ENCODE measurements around the gene F2RL3. TPM values are rescaled to one million over a fixed set of nuclear protein-coding genes. Genes with fewer than 3 reads are reported as not detected.

Gene F2RL3
- total RNA-seq, 2 experiments from 2014 or later = not detected

GRCh38 chr19:16897856-16898161, 9.0 kb downstream of the F2RL3 start:
- peaks cover 45% of the 10 kb centered on the region for H3K27me3 Mint-ChIP-seq
- H3K27me3 ChIP-seq (ENCODE audit: control insufficient read depth in 1 of 2, insufficient read depth in 2 of 2, low read length in 2 of 2) = peaks cover 3 to 17% of the 10 kb centered on the region in 2 experiments
- H3K4me3 ChIP-seq (ENCODE audit: low read length) = peak overlapping the region; percentile 51
- H3K9me3 Mint-ChIP-seq = no peaks in the 10 kb centered on the region
- H3K9me3 ChIP-seq (ENCODE audit: control insufficient read depth in 1 of 2, insufficient read depth in 1 of 2, low read length in 2 of 2) = peaks cover 0 to 4% of the 10 kb centered on the region in 2 experiments
- H3K4me1 ChIP-seq (ENCODE audit: insufficient read depth, low read length) = peaks cover 46% of the 10 kb centered on the region
- ChIA-PET POLR2A (no interaction called here), CTCF (no interaction called here)
- TF ChIP-seq, protein P1, sequence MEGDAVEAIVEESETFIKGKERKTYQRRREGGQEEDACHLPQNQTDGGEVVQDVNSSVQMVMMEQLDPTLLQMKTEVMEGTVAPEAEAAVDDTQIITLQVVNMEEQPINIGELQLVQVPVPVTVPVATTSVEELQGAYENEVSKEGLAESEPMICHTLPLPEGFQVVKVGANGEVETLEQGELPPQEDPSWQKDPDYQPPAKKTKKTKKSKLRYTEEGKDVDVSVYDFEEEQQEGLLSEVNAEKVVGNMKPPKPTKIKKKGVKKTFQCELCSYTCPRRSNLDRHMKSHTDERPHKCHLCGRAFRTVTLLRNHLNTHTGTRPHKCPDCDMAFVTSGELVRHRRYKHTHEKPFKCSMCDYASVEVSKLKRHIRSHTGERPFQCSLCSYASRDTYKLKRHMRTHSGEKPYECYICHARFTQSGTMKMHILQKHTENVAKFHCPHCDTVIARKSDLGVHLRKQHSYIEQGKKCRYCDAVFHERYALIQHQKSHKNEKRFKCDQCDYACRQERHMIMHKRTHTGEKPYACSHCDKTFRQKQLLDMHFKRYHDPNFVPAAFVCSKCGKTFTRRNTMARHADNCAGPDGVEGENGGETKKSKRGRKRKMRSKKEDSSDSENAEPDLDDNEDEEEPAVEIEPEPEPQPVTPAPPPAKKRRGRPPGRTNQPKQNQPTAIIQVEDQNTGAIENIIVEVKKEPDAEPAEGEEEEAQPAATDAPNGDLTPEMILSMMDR (IDR thresholded peaks at IDR 0.05) = no peak
- peak overlapping the region; percentile 67 for H3K4me3 Mint-ChIP-seq
- intact Hi-C loops (cut with DNase I, micrococcal nuclease) = no loop called here
- H3K27ac Mint-ChIP-seq = no peak overlapping the region
- no peak overlapping the region for H3K27ac ChIP-seq (ENCODE audit: low read depth in 1 of 2, low read length in 2 of 2)
- ATAC-seq (ENCODE audit: poor library complexity) (peak; percentile 23), DNase-seq (peak in 3 of 14 experiments; percentile 11 to 63 (median 31))
- no peaks in the 10 kb centered on the region for H3K36me3 ChIP-seq (ENCODE audit: insufficient read depth, low read length)
- H3K36me3 Mint-ChIP-seq (ENCODE audit: low read depth) = no peaks in the 10 kb centered on the region
- peaks cover 7% of the 10 kb centered on the region for H3K4me1 Mint-ChIP-seq (ENCODE audit: low read depth)

- peak in 1 of 14 experiments; percentile 7 for DNase-seq
- Histone ChIP-seq H3K36me3 (ENCODE audit: insufficient read depth, low read length) (no peaks in the 10 kb centered on the region), H3K4me3 (ENCODE audit: low read length) (no peak overlapping the region), H3K4me1 (ENCODE audit: insufficient read depth, low read length) (peaks cover 40% of the 10 kb centered on the region), H3K27ac (ENCODE audit: low read depth in 1 of 2, low read length in 2 of 2) (no peak overlapping the region), H3K27me3 (ENCODE audit: control insufficient read depth in 1 of 2, insufficient read depth in 2 of 2, low read length in 2 of 2) (peaks cover 0 to 11% of the 10 kb centered on the region in 2 experiments), H3K9me3 (ENCODE audit: control insufficient read depth in 1 of 2, insufficient read depth in 1 of 2, low read length in 2 of 2) (peaks cover 0 to 3% of the 10 kb centered on the region in 2 experiments)
- intact Hi-C loops (cut with DNase I, micrococcal nuclease) = no loop called here
- peaks cover 7% of the 10 kb centered on the region for H3K4me1 Mint-ChIP-seq (ENCODE audit: low read depth)
- ChIA-PET CTCF (no interaction called here), POLR2A (no interaction called here)
- H3K9me3 Mint-ChIP-seq = no peaks in the 10 kb centered on the region
- H3K36me3 Mint-ChIP-seq (ENCODE audit: low read depth) = no peaks in the 10 kb centered on the region
- H3K27me3 Mint-ChIP-seq = peaks cover 38% of the 10 kb centered on the region
- TF ChIP-seq, protein P1 (IDR thresholded peaks at IDR 0.05) = no peak
- peak overlapping the region; percentile 67 for H3K4me3 Mint-ChIP-seq
- no peak for ATAC-seq (ENCODE audit: poor library complexity)
- no peak overlapping the region for H3K27ac Mint-ChIP-seq
These were observed 9.7 kb downstream of the F2RL3 start for GRCh38 chr19:16898361-16899015.

DNA sequence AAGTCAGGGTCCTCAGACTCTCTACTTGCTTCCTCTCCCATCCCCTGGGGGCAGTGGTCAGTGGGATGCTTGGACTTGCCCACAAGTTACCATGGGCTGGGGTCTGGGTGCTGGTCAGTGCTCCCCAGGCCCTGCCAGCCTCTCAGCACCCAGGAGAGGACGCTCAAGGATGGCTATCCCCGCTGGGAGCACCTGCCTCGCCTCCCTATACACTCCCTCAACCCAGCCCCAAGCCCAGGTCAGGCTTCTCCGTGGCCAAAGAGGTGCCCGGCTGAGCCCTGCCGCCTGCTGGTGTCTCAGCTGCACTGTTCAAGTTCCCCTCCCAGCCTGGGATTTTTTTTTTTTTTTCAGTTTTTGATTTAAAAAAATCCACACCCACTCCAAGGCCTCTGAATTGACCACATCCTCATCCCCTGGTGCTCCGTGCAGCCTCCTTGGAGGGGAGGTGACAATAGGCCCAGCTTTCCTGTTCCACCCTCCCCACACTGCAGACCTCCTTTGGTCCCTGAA, 10.8 kb downstream of the F2RL3 start:
- ChIA-PET POLR2A (no interaction called here), CTCF (no interaction called here)
- no peak overlapping the region for H3K27ac ChIP-seq (ENCODE audit: low read depth in 1 of 2, low read length in 2 of 2)
- H3K36me3 ChIP-seq (ENCODE audit: insufficient read depth, low read length) = no peaks in the 10 kb centered on the region
- H3K4me3 ChIP-seq (ENCODE audit: low read length) = no peak overlapping the region
- Mint-ChIP-seq H3K27ac (no peak overlapping the region), H3K27me3 (peaks cover 27% of the 10 kb centered on the region), H3K36me3 (ENCODE audit: low read depth) (no peaks in the 10 kb centered on the region), H3K9me3 (no peaks in the 10 kb centered on the region), H3K4me1 (ENCODE audit: low read depth) (peaks cover 7% of the 10 kb centered on the region), H3K4me3 (peak overlapping the region; percentile 34)
- ATAC-seq (ENCODE audit: poor library complexity) (no peak), DNase-seq (peak in 3 of 14 experiments; percentile 34 to 61 (median 52))
- H3K9me3 ChIP-seq (ENCODE audit: control insufficient read depth in 1 of 2, insufficient read depth in 1 of 2, low read length in 2 of 2) = peaks cover 0 to 6% of the 10 kb centered on the region in 2 experiments
- intact Hi-C loops (cut with DNase I, micrococcal nuclease) = no loop called here
- peaks cover 30% of the 10 kb centered on the region for H3K4me1 ChIP-seq (ENCODE audit: insufficient read depth, low read length)
- no peaks in the 10 kb centered on the region for H3K27me3 ChIP-seq (ENCODE audit: control insufficient read depth in 1 of 2, insufficient read depth in 2 of 2, low read length in 2 of 2)
- TF ChIP-seq, protein P1 (IDR thresholded peaks at IDR 0.05) = no peak
